Progenitor cell of endocrine pancreas (in vitro differentiated cells): ENCODE results near the gene TMEM62. TPM values are rescaled to one million over a fixed set of nuclear protein-coding genes. Genes with fewer than 3 reads are reported as not detected.
A peak's percentile ranks its signal among the peaks of the same experiment; 100 is the strongest.

Experiments used
- DNase-seq: peaks from one replicate; pipeline ENCODE4 v3.0.0; 2021; ENCODE audit warnings: low spot score; ENCODE audit not compliant: unreplicated experiment
- H3K27ac Mint-ChIP-seq: 2 replicates; pipeline ENCODE4 v1.8.0; 2021; ENCODE audit warnings: mild to moderate bottlenecking, moderate library complexity, mixed read lengths
- H3K27me3 Mint-ChIP-seq: 2 replicates; pipeline ENCODE4 v1.8.0; 2021; ENCODE audit warnings: mixed read lengths
- H3K36me3 Mint-ChIP-seq: 2 replicates; pipeline ENCODE4 v1.8.0; 2022; ENCODE audit warnings: mixed read lengths; ENCODE audit not compliant: insufficient read depth
- H3K4me1 Mint-ChIP-seq: 2 replicates; pipeline ENCODE4 v1.8.0; 2021; ENCODE audit warnings: low read depth, mixed read lengths
- H3K4me3 Mint-ChIP-seq: 2 replicates; pipeline ENCODE4 v1.8.0; 2021; ENCODE audit warnings: low read depth, mild to moderate bottlenecking, moderate library complexity, mixed read lengths
- H3K9me3 Mint-ChIP-seq: 2 replicates; pipeline ENCODE4 v1.8.0; 2021; ENCODE audit warnings: low read depth, mixed read lengths
- total RNA-seq: library from RNA; stranded (reverse); gene quantifications from 2 replicates; pipeline ENCODE4 v1.2.1, GENCODE V29; 2021
- TF ChIP-seq, protein P1 (sequence below): fragments of 200-600 bp; sonication (generic); IDR thresholded peaks from one replicate; pipeline ENCODE4 v1.5.0; 2021; ENCODE audit warnings: antibody characterized with exemption, mild to moderate bottlenecking; ENCODE audit not compliant: unreplicated experiment

TMEM62 gene
- total RNA-seq, 1 donor from 2014 or later, result 30.2 TPM

DNA sequence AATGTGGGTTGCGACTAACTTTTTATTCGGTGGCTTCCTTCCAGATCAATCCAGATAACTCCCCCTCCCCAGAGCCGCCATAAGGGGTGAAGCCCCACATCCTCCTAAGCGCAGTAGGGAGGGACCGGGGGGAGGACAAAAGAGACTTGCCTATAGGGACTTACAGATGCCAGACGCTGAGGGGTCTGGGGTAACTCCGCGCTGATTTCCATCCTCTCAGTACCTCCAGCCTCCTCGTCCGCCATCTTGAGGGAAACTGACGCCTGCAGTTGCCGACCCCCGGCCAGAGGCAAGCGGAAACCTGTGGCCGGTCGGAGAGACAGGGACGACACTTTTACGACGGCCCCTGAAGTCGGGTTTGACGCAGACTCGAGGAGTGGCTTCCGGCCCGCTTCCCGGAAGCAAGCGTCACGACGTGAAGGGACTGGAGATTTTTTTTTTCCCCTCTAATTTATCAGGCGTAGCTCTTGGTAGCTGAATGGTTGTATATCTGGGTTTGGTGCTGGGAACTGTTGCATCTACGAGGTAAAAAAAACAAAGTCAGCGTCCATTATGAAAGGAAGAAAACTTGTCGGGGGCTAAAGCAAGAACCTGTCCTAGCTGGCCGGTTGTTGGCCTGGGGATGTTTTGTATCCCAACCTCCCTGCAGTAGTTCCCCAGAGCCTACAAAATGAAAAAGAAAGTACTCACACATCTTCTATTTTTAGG is 27.5 kb upstream of the TMEM62 start, which contains the start of gene UBR1:
TSS of gene UBR1 (minus strand) at position 261 of the 708 bp plus-strand sequence. CDS start at position 245, 16 bp downstream.
- Mint-ChIP-seq H3K4me3 (peak within 1 kb of the TSS; percentile 93), H3K4me1 (peaks cover 12% of the 10 kb centered on the region), H3K36me3 (peaks cover 13% of the 10 kb centered on the region), H3K27me3 (peaks cover 7% of the 10 kb centered on the region), H3K9me3 (no peaks in the 10 kb centered on the region), H3K27ac (peak within 1 kb of the TSS; percentile 98)
- peak; percentile 71 for DNase-seq
- TF ChIP-seq, protein P1, sequence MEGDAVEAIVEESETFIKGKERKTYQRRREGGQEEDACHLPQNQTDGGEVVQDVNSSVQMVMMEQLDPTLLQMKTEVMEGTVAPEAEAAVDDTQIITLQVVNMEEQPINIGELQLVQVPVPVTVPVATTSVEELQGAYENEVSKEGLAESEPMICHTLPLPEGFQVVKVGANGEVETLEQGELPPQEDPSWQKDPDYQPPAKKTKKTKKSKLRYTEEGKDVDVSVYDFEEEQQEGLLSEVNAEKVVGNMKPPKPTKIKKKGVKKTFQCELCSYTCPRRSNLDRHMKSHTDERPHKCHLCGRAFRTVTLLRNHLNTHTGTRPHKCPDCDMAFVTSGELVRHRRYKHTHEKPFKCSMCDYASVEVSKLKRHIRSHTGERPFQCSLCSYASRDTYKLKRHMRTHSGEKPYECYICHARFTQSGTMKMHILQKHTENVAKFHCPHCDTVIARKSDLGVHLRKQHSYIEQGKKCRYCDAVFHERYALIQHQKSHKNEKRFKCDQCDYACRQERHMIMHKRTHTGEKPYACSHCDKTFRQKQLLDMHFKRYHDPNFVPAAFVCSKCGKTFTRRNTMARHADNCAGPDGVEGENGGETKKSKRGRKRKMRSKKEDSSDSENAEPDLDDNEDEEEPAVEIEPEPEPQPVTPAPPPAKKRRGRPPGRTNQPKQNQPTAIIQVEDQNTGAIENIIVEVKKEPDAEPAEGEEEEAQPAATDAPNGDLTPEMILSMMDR, result no peak

DNA sequence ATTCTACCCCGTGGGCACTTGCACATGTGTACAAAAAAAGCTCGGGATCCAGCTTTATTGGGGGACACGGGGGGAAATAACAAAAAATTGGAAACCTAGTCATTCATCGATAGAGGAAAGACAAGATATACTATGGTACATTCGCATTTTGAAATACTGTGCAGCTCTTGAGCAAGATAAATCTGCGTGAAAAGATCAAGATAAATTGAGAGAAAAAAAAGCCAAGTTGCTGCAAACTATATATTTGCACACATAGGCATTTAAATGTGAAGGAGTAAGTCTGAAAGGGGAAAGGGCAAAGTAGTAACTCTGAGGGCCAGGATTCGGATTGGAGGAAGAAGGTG is 26.9 kb upstream of the TMEM62 start:
- H3K27me3 Mint-ChIP-seq, result peaks cover 7% of the 10 kb centered on the region
- H3K27ac Mint-ChIP-seq, result peak overlapping the region; percentile 98
- peaks cover 8% of the 10 kb centered on the region for H3K36me3 Mint-ChIP-seq

DNA sequence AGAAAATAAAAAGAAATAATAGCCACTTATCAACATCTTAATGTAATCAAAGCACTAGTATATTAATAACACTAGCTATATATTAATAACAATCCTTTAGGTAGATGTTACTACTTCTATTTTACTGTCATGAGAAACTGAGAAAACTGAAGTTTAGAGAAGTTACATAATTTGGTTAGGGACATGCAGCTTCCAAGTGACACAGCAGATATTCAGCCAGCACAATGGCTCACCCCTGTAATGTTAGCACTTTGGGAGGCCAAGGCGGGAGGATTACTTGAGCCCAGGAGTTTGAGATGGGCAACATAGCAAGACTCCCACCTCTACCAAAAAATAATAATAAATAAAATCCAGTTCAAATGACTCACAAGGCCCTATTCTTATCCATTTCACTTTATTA is 25.6 kb upstream of the TMEM62 start:
- Mint-ChIP-seq H3K36me3 (peaks cover under 1% of the 10 kb centered on the region), H3K27ac (no peak overlapping the region), H3K4me3 (no peak overlapping the region), H3K27me3 (peaks cover 7% of the 10 kb centered on the region), H3K4me1 (peaks cover 12% of the 10 kb centered on the region), H3K9me3 (no peaks in the 10 kb centered on the region)
- TF ChIP-seq, protein P1, result no peak
- DNase-seq, result no peak

More for the DNA sequence above, 26.9 kb upstream of the TMEM62 start:
- DNase-seq, result no peak
- TF ChIP-seq, protein P1, result no peak
- Mint-ChIP-seq H3K4me3 (peak overlapping the region; percentile 93), H3K9me3 (no peaks in the 10 kb centered on the region), H3K4me1 (peaks cover 12% of the 10 kb centered on the region)

DNA sequence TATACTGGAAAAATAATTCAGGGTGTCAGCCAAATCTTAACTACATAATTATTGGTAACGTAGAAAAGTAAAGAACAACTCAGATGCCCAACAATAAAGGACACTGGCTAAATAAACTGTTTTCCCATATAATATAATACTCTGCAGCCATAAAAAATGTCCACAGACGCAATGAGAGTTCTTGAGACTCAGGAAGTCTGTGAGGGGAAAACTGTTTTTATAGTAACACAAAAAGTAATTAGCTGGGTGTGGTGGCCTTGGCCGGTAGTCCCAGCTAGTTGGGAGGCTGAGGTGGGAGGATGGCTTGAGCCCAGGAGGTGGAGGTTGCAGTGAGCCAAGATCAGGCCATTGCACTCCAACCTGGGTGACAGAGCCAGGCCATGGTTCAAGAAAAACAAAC is 22.0 kb upstream of the TMEM62 start:
- peaks cover 4% of the 10 kb centered on the region for H3K4me1 Mint-ChIP-seq
- H3K4me3 Mint-ChIP-seq, result no peak overlapping the region
- H3K27ac Mint-ChIP-seq, result no peak overlapping the region
- H3K36me3 Mint-ChIP-seq, result no peaks in the 10 kb centered on the region
- peaks cover 13% of the 10 kb centered on the region for H3K27me3 Mint-ChIP-seq
- no peaks in the 10 kb centered on the region for H3K9me3 Mint-ChIP-seq
- TF ChIP-seq, protein P1, result no peak
- no peak for DNase-seq

DNA sequence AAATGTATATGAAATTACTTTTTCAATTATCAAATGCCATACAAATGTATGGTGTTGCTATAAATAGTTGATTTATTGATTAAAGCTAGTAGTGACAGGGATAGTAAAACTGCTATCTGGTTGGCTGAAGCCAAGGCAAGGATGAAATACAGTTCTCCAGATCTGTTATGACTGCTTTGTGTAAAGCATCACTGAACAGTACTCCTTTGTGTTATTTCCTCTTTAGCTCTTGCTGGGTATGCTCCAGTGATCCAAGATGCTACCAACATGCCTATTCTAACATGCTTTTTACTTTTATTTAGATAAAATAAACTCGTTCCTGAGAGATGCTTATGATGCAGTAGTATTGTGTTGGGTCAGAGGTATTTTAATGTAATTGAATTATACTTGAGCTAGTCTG is 15.1 kb upstream of the TMEM62 start:
- Mint-ChIP-seq H3K27ac (no peak overlapping the region), H3K9me3 (no peaks in the 10 kb centered on the region), H3K27me3 (peaks cover 35% of the 10 kb centered on the region), H3K36me3 (no peaks in the 10 kb centered on the region), H3K4me1 (peaks cover 6% of the 10 kb centered on the region), H3K4me3 (no peak overlapping the region)
- TF ChIP-seq, protein P1, result no peak
- DNase-seq, result no peak
